Activated CD4-positive, alpha-beta T cell treated with anti-CD3 and anti-CD28 coated beads, Interleukin-2, amount 10 ng/mL, durations not matched to agents 7 days and 5 days (primary cell): Measurements from ENCODE around the gene LIM2. TPM values are rescaled to one million over a fixed set of nuclear protein-coding genes. Genes with fewer than 3 reads are reported as not detected.

Experiments used
- CTCF ChIA-PET: fragments of 350-600 bp; sonication (Branson Sonifier 250); formaldehyde crosslinking; loops from one replicate; lab custom pipeline; 2021; ENCODE audit warnings: antibody characterized with exemption; lab: Charles Lee
- POLR2A ChIA-PET: fragments of 350-600 bp; sonication (Branson Sonifier 250); formaldehyde crosslinking; loops from one replicate; lab custom pipeline; 2021; ENCODE audit warnings: antibody characterized with exemption; lab: Charles Lee
- DNase-seq: peaks from one replicate; pipeline ENCODE4 v3.0.0-alpha.2; 2020
- H3K27ac Mint-ChIP-seq: one replicate; pipeline ENCODE4 v1.8.0; 2021; ENCODE audit warnings: mild to moderate bottlenecking, moderate library complexity, mixed read lengths
- H3K27me3 Mint-ChIP-seq: one replicate; pipeline ENCODE4 v1.8.0; 2021; ENCODE audit warnings: mixed read lengths
- H3K36me3 Mint-ChIP-seq: one replicate; pipeline ENCODE4 v1.8.0; 2021; ENCODE audit warnings: low read depth, mixed read lengths
- H3K4me1 Mint-ChIP-seq: one replicate; pipeline ENCODE4 v1.8.0; 2021; ENCODE audit warnings: mixed read lengths
- H3K4me3 Mint-ChIP-seq: one replicate; pipeline ENCODE4 v1.8.0; 2021; ENCODE audit warnings: mild to moderate bottlenecking, moderate library complexity, mixed read lengths
- H3K9me3 Mint-ChIP-seq: one replicate; pipeline ENCODE4 v1.8.0; 2021; ENCODE audit warnings: mixed read lengths
- total RNA-seq, 2 experiments: library from RNA; stranded (reverse); gene quantifications; one replicate each; pipeline ENCODE4 v1.2.3, GENCODE V29; 2021

The LIM2 gene
- total RNA-seq, 2 experiments from 2014 or later = not detected

DNA sequence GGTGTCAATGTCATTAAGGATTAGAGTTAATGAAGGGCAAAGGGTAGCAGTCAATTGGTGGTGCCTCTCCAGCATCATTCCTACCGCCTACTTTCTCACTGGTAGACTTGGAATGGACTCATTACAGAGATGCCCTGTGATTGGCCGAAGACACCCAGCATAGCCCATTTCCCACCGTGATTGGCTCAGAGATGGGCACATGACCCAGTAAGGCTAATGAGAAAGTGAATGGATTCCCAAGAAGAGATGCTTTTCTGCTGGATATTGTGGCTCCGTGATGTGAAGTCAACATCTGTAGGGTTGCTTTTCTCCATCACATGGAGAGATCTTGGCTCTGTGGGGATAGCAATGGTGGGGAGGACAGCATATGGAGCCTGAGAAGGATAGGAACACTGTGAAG is 57.4 kb downstream of the LIM2 start:
- no peak for DNase-seq
- CTCF ChIA-PET = no interaction called here
- Mint-ChIP-seq H3K27me3 (peaks cover 25% of the 10 kb centered on the region), H3K4me1 (peaks cover 5% of the 10 kb centered on the region), H3K9me3 (peaks cover 2% of the 10 kb centered on the region), H3K4me3 (no peak overlapping the region), H3K27ac (no peak overlapping the region), H3K36me3 (no peaks in the 10 kb centered on the region)
- POLR2A ChIA-PET = no interaction called here

Other genes with a start within 250 kb of the LIM2 start
- not detected for gene SIGLEC7, start 245.7 kb downstream of the LIM2 start, total RNA-seq
- 1 to 10 TPM; 3.7 to 3.9 TPM for gene CD33, start 162.9 kb downstream of the LIM2 start, total RNA-seq
- gene SIGLECL1, start 136.9 kb downstream of the LIM2 start, total RNA-seq = not detected
- gene IGLON5, start 76.3 kb downstream of the LIM2 start, total RNA-seq = not detected
- 1 to 10 TPM in 1 of 2 experiments, under 1 TPM in 1; 0.99 to 1.2 TPM for gene VSIG10L, start 45.8 kb downstream of the LIM2 start, total RNA-seq
- 100 to 1,000 TPM; 108 to 132 TPM for gene ETFB, start 21.6 kb downstream of the LIM2 start, total RNA-seq
- gene CLDND2, start 19.0 kb downstream of the LIM2 start, total RNA-seq = 1 to 10 TPM; 3.1 to 3.3 TPM
- gene NKG7, start 15.3 kb downstream of the LIM2 start, total RNA-seq = 10 to 100 TPM; 67.2 to 71.7 TPM
- not detected for gene C19orf84, start 2.6 kb upstream of the LIM2 start, total RNA-seq
- under 1 TPM; 0.72 to 0.98 TPM for gene SIGLEC10, start 29.7 kb upstream of the LIM2 start, total RNA-seq
- gene SIGLEC8, start 70.5 kb upstream of the LIM2 start, total RNA-seq = not detected
- gene CEACAM18, start 90.6 kb upstream of the LIM2 start, total RNA-seq = not detected
- gene SIGLEC12, start 113.8 kb upstream of the LIM2 start, total RNA-seq = 1 to 10 TPM; 1.0 to 1.1 TPM
- gene SIGLEC6, start 143.7 kb upstream of the LIM2 start, total RNA-seq = under 1 TPM; 0.29 to 0.69 TPM
- gene ZNF175, start 183.3 kb upstream of the LIM2 start, total RNA-seq = 1 to 10 TPM; 7.3 to 7.4 TPM
- gene SIGLEC5, start 242.4 kb upstream of the LIM2 start, total RNA-seq = not detected